SK-N-MC (cell line): ENCODE data around the gene STAT5B.

Experiments
- EZH2 ChIP-seq: fragments of 200-600 bp; sonication (generic); IDR thresholded peaks from one replicate; pipeline ENCODE4 v1.6.1; 2017; ENCODE audit warnings: antibody characterized with exemption
- POLR2AphosphoS5 ChIP-seq: IDR thresholded peaks from 2 replicates; pipeline ENCODE4 v1.6.1; 2012; ENCODE audit warnings: mild to moderate bottlenecking, low read depth, low read length, borderline replicate concordance

DNA sequence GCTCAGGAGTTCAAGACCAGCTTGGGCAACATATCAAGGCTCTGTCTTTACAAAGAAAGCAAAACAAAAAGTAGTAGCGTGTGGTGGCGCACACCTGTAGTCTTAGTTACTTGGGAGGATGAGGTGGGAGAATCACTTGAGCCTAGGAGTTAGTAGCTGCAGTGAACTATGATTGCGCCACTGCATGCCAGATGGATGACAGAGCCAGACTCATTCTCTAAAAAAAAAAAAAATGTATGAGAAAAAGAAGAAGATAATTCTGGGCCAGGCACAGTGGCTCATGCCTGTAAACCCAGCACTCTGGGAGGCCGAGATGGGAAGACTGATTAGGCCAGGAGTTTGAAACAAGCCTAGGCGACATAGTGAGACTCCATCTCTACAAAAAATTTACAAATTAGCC, 28.5 kb downstream of the STAT5B start:
- no peak for TF ChIP-seq POLR2AphosphoS5
- TF ChIP-seq EZH2, result no peak
